GM15510 (cell line): ENCODE results near the gene HSD17B4.

Experiments used
- POLR2A ChIP-seq: IDR thresholded peaks from 3 replicates; pipeline ENCODE4 v1.6.1; 2011; ENCODE audit warnings: borderline replicate concordance; ENCODE audit not compliant: insufficient read length; ENCODE audit errors: extremely low read depth

The HSD17B4 gene

DNA sequence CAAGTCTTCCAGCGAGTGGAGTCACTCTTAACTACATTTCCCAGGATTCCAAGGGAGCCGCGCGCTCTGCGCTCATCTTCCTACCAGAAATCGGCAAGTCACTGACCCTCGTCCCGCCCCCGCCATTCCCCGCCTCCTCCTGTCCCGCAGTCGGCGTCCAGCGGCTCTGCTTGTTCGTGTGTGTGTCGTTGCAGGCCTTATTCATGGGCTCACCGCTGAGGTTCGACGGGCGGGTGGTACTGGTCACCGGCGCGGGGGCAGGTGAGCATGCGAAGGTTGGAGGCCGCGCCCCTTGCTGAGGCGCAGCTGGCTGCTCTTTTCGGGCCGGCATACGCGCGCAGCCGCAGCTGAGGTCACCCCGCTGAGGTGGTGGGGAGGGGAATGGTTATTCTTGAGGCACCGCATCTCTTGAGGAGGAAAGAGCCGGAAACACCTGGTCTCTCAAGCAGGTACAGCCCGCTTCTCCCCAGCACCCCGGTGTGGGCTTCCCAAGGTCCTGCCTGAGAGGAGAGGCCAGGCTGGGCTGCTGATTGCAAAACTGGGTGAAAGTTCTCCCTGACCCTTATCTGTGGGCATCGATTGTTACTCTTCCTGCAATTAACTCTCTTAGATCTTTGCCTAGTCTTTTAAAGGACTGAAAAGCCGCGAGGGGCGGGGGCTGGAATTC lies at the start of gene HSD17B4:
TSS of gene HSD17B4 (plus strand) at position 125 of the 667 bp plus-strand sequence. CDS start at position 204, 79 bp downstream.
- TF ChIP-seq POLR2A: peak; percentile 69

GRCh38 chr5:119402555-119402954 lies 49.7 kb upstream of the HSD17B4 start:
- TF ChIP-seq POLR2A: no peak

- no peak for TF ChIP-seq POLR2A
Observed at GRCh38 chr5:119404033-119404432, 48.3 kb upstream of the HSD17B4 start.

DNA sequence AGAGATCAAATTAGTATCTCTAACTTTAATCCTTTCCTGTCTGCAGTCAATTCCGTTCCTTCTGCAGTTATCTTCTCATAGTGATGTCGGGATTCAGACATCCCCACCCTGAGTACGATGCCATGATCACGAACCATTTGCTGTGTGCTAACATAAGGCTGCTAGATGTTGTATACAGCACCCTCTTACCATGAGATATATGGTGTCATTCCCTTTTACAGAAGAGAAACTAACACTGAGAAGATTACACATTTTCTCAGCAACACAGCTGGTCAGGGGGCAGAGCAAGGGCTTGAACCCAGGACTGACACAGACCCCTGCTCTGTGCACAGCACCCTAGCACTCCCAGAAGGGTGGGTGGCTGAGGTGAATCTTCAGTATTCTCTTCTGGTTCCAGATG lies 46.9 kb upstream of the HSD17B4 start:
- no peak for TF ChIP-seq POLR2A

DNA sequence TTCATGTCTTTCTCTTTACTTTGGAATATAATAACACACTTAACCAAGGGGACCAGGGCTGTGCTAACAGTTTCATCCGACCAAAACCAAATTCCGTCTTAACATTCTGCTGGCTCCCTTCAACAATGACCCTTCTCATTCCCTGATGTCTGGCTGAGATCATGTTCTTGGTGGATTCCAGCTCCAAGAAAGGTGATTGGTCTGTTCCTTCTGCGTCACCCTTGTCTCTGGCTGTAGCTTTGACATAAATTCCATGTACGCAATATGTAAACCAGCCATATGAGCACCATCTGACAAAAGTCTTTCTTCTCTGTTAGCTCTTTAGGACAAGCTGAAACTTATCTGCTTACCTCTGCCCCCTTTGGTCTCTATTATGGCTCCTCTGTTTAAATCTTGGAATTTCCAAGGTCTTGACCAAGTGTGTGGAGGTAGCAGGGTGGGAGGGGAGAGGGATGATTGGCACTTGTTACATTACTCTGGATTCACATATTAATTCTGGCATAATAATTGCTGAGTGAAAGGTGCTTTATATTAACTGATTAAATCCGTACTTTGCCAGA lies 45.7 kb upstream of the HSD17B4 start:
- no peak for TF ChIP-seq POLR2A

GRCh38 chr5:119409235-119409815 lies 43.0 kb upstream of the HSD17B4 start:
- no peak for TF ChIP-seq POLR2A

DNA sequence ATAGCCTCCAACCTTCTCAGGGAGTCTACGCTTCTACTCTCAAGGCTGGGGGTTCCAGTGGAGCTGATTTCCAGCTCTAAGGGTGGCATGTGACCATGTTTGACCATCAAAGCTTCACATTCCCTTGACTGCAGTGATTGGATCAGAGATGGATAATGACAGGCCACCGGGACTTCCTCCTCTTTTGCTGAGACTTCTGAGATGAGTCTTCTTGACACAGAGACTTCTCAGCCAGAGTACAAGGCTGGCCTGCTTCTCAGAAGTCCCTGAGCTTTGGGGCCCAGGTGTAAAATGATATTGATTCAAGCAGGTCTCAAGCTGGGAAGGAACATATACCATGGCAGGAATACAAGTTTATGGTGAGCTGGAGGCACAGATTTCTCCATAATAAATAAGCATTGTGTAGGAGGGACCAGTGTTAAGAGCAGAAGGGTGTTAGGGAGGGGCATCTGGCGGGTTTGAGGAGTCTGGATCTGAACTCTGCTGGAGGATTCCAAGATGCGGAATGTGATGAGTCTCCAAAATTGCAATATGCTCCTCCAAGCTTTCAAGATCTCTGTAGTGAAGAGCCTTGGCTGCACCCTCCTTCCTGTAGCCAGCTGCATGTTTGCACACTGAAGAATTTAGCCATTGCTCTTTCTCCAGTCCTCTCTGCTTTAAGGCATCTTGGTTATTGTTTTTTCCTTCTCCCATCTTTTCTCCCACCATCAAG lies 41.7 kb upstream of the HSD17B4 start:
- TF ChIP-seq POLR2A: no peak

DNA sequence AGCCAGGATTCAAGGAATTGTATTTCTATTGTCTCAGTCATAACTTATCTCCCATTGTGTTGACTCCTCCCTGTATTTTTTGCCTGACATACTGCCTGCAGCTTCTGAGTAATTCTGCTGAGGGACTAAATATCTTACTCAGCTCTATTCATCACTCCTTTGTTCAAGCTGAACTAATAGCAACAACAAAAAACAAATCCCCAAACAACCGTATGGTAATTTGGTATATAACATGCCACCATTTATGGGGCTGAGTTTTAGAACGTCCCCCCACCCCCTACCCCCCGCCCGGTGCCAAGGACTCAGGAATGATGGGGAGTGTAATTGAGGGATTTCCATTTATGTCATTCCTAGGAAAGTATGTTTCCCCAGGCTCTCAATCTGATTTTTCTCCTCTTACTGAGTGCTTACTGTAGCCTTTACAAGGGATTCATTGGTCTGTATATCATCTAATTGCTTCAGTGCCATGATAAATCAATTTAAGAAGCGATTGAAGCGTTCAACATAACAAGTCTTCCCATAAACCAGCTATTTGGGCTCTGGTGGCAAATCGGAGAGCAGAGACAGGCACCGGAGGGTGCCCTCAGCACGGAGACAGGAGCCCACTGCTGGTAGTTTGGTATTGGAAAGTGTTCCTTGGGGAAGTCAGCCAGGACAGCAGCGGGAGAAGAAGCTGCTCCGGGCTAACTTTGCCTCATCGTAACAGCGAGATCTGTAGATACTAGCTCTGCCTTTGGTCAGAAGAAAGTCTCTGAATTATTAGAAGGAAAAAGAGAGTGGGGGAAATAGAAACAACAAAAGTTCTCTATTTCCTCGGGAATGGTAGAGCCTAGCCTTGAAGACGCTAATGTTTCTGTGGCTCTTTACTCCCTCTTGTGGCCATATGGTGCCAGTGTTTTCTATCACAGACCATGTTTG lies 40.7 kb upstream of the HSD17B4 start:
- no peak for TF ChIP-seq POLR2A

DNA sequence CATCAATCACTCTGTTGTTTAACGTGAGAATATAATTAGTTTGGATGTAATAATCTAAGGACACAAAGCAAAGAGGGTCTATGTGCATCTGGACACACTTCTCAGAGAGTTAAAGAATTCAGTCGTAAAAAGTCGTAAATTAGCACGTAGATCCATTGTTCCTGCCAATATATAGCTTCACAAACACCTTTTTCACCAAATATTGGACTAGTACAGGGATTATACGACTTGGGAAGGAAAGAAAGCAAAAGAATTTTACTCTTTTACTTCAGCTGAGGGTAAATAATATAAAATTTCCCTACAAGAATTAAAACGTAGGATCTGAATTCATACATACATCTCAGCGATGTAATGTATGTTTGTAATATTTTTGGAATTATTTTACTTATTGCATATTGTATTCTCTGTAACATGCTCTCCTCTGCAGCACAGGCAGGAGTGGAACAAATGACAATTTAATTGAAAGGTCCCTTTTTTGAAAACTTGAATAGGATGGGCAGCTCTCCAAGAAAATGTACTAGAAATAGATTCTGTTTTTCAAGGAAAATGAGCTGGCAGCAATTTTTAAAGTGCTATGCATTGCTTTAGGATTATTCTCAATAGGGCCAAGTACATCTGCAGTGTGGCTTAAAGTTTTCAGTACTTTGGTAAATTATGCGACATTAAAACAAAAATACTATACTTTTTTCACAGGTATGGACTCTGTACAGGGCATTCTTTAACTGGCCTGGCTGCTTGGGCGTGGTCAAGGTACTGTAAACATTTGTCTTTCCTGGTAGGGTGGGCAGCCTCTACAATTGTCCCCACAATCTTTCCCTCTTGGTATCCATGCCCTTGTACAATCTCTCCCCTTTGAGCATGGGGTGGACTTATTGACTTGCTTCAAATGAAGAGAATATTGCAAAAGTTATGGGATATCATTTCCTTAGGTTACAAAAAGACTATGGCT lies 39.7 kb upstream of the HSD17B4 start:
- TF ChIP-seq POLR2A: no peak

DNA sequence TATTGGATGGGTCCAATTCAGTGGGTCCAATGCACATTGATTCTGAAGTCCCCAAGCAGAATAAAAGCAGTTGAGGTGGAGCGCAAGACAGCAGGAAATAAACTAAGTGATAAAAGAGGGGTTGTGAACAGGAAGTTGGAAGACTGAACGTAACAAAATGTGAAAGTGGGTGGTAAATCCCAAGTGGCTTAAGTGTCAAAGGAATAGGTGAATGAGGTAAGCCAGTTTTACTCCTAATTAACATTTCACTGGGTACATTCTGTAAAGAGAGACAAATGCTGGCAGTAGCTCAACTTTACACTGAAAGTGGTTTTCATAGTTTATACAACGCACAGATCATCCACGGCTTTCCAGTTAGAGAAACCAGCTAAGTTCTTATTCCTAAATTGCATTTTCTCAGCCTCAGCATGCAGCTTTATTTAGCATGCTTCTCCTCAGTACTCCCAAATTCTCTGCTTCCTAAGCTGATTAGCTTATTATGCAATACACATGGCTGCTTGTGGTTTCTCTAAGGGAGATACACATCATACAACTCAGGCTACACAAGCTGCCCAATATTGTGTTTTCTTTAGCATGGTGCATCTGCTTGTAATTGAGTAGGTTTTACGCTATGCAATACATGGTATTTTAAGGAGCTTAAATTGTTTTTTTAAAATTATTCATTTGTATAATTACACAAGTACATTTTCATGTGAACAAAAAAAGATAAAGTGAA lies 34.2 kb upstream of the HSD17B4 start:
- TF ChIP-seq POLR2A: no peak

DNA sequence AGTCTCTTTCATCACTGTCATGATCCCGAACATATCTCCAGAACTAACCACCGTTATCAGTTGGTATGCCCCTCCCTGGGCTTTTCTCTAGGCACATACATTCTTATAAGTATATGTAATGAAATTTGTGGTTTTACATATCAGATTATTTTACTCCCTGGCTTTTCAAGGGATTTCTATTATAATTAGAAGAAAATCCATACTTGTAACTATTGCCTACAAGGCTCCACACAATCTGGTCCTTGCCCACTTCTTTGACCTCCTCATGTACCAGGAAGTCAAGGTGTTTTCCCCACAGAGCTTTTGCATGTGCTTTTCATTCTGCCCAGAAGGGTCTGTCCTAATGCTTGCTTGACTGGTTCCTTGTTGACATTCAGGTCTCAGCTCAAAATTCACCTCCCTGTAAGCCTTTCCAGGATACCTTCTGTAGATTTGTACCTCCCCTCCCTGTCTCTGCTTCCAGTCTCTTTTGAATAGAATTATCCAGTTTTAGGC lies 33.6 kb upstream of the HSD17B4 start:
- TF ChIP-seq POLR2A: no peak

GRCh38 chr5:119420169-119420568 lies 32.1 kb upstream of the HSD17B4 start:
- no peak for TF ChIP-seq POLR2A

GRCh38 chr5:119426057-119426456 lies 26.2 kb upstream of the HSD17B4 start:
- TF ChIP-seq POLR2A: no peak
